Measurements from ENCODE around the gene HGF. TPM values are rescaled to one million over a fixed set of nuclear protein-coding genes. Genes with fewer than 3 reads are reported as not detected.

The HGF gene
- total RNA-seq, 1 donor from 2014 or later, result 17.2 TPM

- DNase-seq, result no peak
- H3K4me3 ChIP-seq, result no peak overlapping the region
- no peak overlapping the region for H3K27ac ChIP-seq
- no peaks in the 10 kb centered on the region for H3K27me3 ChIP-seq (ENCODE audit: low read depth)
- no peak for ATAC-seq
- H3K9me3 ChIP-seq, result no peaks in the 10 kb centered on the region
- no peaks in the 10 kb centered on the region for H3K4me1 ChIP-seq
- intact Hi-C loops (cut with DNase I), result no loop called here
- no peak for TF ChIP-seq CTCF (IDR thresholded peaks at IDR 0.05)
- H3K36me3 ChIP-seq, result peaks cover 2% of the 10 kb centered on the region
Measured at GRCh38 chr7:81745637-81746036, 24.2 kb downstream of the HGF start.

GRCh38 chr7:81744389-81744788 lies 25.5 kb downstream of the HGF start:
- Histone ChIP-seq H3K4me3 (no peak overlapping the region), H3K4me1 (no peaks in the 10 kb centered on the region), H3K36me3 (peaks cover 5% of the 10 kb centered on the region), H3K9me3 (no peaks in the 10 kb centered on the region), H3K27ac (no peak overlapping the region), H3K27me3 (ENCODE audit: low read depth) (no peaks in the 10 kb centered on the region)
- no peak for DNase-seq
- TF ChIP-seq CTCF (IDR thresholded peaks at IDR 0.05), result no peak
- intact Hi-C loops (cut with DNase I), result no loop called here
- no peak for ATAC-seq

- ATAC-seq (no peak), DNase-seq (no peak)
- no peak overlapping the region for H3K4me3 ChIP-seq
- no peaks in the 10 kb centered on the region for H3K9me3 ChIP-seq
- no peaks in the 10 kb centered on the region for H3K4me1 ChIP-seq
- no peak for TF ChIP-seq CTCF (IDR thresholded peaks at IDR 0.05)
- peaks cover 5% of the 10 kb centered on the region for H3K36me3 ChIP-seq
- no peak overlapping the region for H3K27ac ChIP-seq
- H3K27me3 ChIP-seq (ENCODE audit: low read depth), result no peaks in the 10 kb centered on the region
- intact Hi-C loops (cut with DNase I), result no loop called here
Measured at GRCh38 chr7:81743665-81744064, 26.2 kb downstream of the HGF start.

- intact Hi-C loops (cut with DNase I), result no loop called here
- no peak for ATAC-seq
- no peak overlapping the region for H3K27ac ChIP-seq
- H3K4me1 ChIP-seq, result no peaks in the 10 kb centered on the region
- H3K9me3 ChIP-seq, result no peaks in the 10 kb centered on the region
- DNase-seq, result no peak
- TF ChIP-seq CTCF (IDR thresholded peaks at IDR 0.05), result no peak
- peaks cover 5% of the 10 kb centered on the region for H3K36me3 ChIP-seq
- H3K4me3 ChIP-seq, result no peak overlapping the region
- H3K27me3 ChIP-seq (ENCODE audit: low read depth), result no peaks in the 10 kb centered on the region
Measured at GRCh38 chr7:81743201-81743600, 26.6 kb downstream of the HGF start.

DNA sequence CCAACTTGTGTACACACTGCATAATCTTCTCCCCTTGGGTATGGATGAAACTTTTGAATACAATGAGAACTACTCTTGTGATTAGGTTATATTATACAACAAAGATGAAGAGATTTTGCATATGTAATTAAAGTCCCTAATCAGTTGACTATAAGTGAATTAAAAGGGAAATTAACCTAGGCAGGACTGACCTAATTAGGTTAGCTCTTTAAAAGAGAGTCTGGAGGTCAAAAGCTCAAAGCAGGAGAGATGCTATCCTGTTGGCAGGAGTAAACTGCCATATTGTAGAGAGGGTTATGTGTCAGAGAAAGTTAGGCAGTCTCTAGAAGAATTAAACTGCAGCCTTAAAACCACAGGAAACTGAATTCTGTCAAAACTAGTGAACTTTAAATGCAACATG lies 29.4 kb downstream of the HGF start:
- DNase-seq (no peak), ATAC-seq (no peak)
- Histone ChIP-seq H3K27me3 (ENCODE audit: low read depth) (no peaks in the 10 kb centered on the region), H3K9me3 (no peaks in the 10 kb centered on the region), H3K36me3 (peaks cover 5% of the 10 kb centered on the region), H3K27ac (no peak overlapping the region), H3K4me3 (no peak overlapping the region), H3K4me1 (no peaks in the 10 kb centered on the region)
- no peak for TF ChIP-seq CTCF (IDR thresholded peaks at IDR 0.05)
- intact Hi-C loops (cut with DNase I), result no loop called here

DNA sequence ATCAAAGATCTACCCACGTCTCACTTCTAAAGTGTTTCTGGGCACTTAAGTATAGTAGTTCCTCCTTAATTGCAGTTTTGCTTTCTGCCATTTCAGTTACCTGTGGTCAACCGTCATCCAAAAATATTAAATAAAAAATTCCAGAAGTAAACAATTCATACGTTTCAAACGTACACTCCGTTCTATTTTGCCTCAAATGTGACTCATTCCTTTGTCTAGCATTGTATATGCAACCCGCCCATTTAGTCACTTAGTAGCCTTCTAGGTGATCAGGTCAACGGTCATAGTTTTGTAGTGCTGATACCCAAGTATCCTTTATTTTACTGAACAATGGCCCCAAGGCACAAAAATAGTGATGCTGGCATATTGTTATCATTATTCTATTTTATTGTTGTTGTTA lies 33.8 kb downstream of the HGF start:
- no peak overlapping the region for H3K27ac ChIP-seq
- peaks cover 5% of the 10 kb centered on the region for H3K36me3 ChIP-seq
- H3K27me3 ChIP-seq (ENCODE audit: low read depth), result no peaks in the 10 kb centered on the region
- no peak for TF ChIP-seq CTCF (IDR thresholded peaks at IDR 0.05)
- H3K4me1 ChIP-seq, result no peaks in the 10 kb centered on the region
- H3K4me3 ChIP-seq, result no peak overlapping the region
- intact Hi-C loops (cut with DNase I), result no loop called here
- DNase-seq, result no peak
- H3K9me3 ChIP-seq, result no peaks in the 10 kb centered on the region
- ATAC-seq, result no peak
